HepG2 (cell line): ENCODE measurements around the gene CTSZ. TPM values are rescaled to one million over a fixed set of nuclear protein-coding genes. Genes with fewer than 3 reads are reported as not detected.

ENCODE experiments used
- FOXO1 ChIP-seq: sonication (generic); formaldehyde crosslinking; IDR thresholded peaks from 2 replicates; pipeline ENCODE4 v1.4.0; 2020; ENCODE audit warnings: missing genetic modification reagents
- FOXP4 ChIP-seq: sonication (generic); formaldehyde crosslinking; IDR thresholded peaks from 2 replicates; pipeline ENCODE4 v1.4.0; 2020; ENCODE audit warnings: missing genetic modification reagents
- HDAC6 ChIP-seq: fragments of 200-600 bp; sonication (generic); IDR thresholded peaks from 2 replicates; pipeline ENCODE4 v1.7.0; 2017; ENCODE audit warnings: mild to moderate bottlenecking, antibody characterized with exemption, low read length, low read depth
- JUND ChIP-seq: sonication (generic); formaldehyde crosslinking; IDR thresholded peaks from 2 replicates; pipeline ENCODE4 v1.8.0; 2022; ENCODE audit warnings: mild to moderate bottlenecking, missing genetic modification reagents
- MBD4 ChIP-seq: IDR thresholded peaks from 2 replicates; pipeline ENCODE4 v1.6.1; 2012; ENCODE audit warnings: low read length, inconsistent platforms, borderline replicate concordance
- TOE1 ChIP-seq: sonication (generic); formaldehyde crosslinking; IDR thresholded peaks from 2 replicates; pipeline ENCODE4 v1.4.0; 2020; ENCODE audit warnings: mild to moderate bottlenecking, missing genetic modification reagents
- ZNF143 ChIP-seq: sonication (generic); formaldehyde crosslinking; IDR thresholded peaks from 2 replicates; pipeline ENCODE4 v1.4.0; 2020; ENCODE audit warnings: missing genetic modification reagents
- ZNF274 ChIP-seq: sonication (generic); formaldehyde crosslinking; IDR thresholded peaks from 2 replicates; pipeline ENCODE4 v1.5.1; 2020; ENCODE audit warnings: mild to moderate bottlenecking, missing genetic modification reagents
- ZNF350 ChIP-seq: sonication (generic); formaldehyde crosslinking; IDR thresholded peaks from 2 replicates; pipeline ENCODE4 v1.4.0; 2020; ENCODE audit warnings: mild to moderate bottlenecking, low read depth, missing genetic modification reagents, borderline replicate concordance
- ZNF563 ChIP-seq: sonication (generic); formaldehyde crosslinking; IDR thresholded peaks from 2 replicates; pipeline ENCODE4 v1.8.0; 2022; ENCODE audit warnings: mild to moderate bottlenecking, moderate library complexity, missing genetic modification reagents
- ZNF672 ChIP-seq: sonication (generic); formaldehyde crosslinking; IDR thresholded peaks from 2 replicates; pipeline ENCODE4 v1.8.1; 2022; ENCODE audit warnings: missing genetic modification reagents
- ZNF678 ChIP-seq: sonication (generic); formaldehyde crosslinking; IDR thresholded peaks from 2 replicates; pipeline ENCODE4 v1.4.0; 2020; ENCODE audit warnings: mild to moderate bottlenecking, missing genetic modification reagents
- ZNF841 ChIP-seq: sonication (generic); formaldehyde crosslinking; IDR thresholded peaks from 2 replicates; pipeline ENCODE4 v1.8.1; 2023; ENCODE audit warnings: missing genetic modification reagents, borderline replicate concordance
- polyA plus RNA-seq, 8 experiments: library from polyadenylated mRNA; depleted of rRNA in 3 of 8; stranded (reverse) in 7 of 8; unstranded in 1 of 8; fragments of >200 nt; fragmentation: Illumina TruSeq in 4 of 8; extraction: Trizol in 4 of 8; gene quantifications; 2 replicates each; pipeline versions ENCODE4 v1.2.1 to v1.2.3, GENCODE V29; 2011 to 2016; ENCODE audit warnings: low read depth in 4 of 8, missing spikeins in 1 of 8, mixed read lengths in 1 of 8; ENCODE audit not compliant: insufficient read depth in 1 of 8
- total RNA-seq, 5 experiments: library from RNA; depleted of rRNA; stranded (reverse); fragments of >200 nt; fragmentation: Illumina TruSeq; extraction: Trizol; gene quantifications; 2 replicates each; pipeline ENCODE4 v1.2.3, GENCODE V29; 2016; ENCODE audit warnings: low read depth in 1 of 5
- TF ChIP-seq, protein P1 (sequence below): IDR thresholded peaks from 2 replicates; pipeline ENCODE4 v1.6.1; 2016; ENCODE audit warnings: missing compliant biosample characterization, missing genetic modification reagents, borderline replicate concordance
- TF ChIP-seq, protein P2 (sequence below), 2 experiments: fragments of 450-650 bp in 1 of 2; sonication (generic) in 1 of 2; formaldehyde crosslinking in 1 of 2; IDR thresholded peaks; 2 replicates each; pipeline versions ENCODE4 v1.6.1 to v1.8.0; 2016 to 2022; ENCODE audit warnings: antibody characterized with exemption in 1 of 2, mild to moderate bottlenecking in 1 of 2, missing genetic modification reagents in 1 of 2

CTSZ gene
- total and polyA plus RNA-seq, 2 of the 13 experiments (the other 11 are each of a cell fraction or from before 2014, with no cell fraction given) = 0.33 TPM; not detected in 1

DNA sequence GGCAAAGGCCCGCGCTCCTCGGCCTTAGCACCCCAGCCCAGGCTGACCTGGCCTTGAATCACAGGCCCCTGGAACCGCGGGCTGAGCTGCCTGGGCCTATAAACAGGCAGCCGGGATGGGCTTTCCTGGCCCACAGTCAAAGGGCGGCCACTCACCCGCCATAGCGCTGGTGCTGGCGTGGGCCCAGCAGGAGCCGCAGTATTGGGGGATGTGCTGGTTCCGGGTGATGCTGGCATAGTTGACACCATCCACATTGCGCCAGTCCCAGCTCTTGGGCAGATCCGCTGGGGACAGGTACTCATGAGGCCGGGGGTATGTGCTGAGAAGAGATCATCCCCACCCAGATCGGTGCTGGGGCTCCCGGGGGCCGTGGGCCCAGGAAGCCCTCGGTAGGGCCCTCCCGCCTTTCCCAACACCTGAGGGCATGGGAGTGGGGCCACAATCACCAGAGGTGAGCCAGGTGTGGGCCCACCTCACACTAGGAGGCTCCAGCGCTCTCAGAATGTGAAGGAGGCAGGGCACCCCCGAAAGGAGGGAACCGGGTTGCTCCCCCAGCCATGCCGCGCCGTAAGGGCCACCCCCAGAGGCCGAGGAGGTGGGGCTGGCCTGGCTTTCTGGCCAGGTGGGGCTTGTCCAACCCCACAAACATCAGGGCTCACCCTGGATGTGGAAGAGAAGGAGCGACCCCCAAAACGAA lies 739 bp downstream of the CTSZ start (continued):
- TF ChIP-seq MBD4 (no peak), HDAC6 (no peak), ZNF350 (CRISPR knock-in tag) (no peak), ZNF143 (no peak), FOXO1 (CRISPR knock-in tag) (no peak; the same call in 1 of the 2 replicates), JUND (0 out of 2 replicates have a peak, but pooled peaks have one; percentile 13), ZNF841 (no peak), ZNF274 (CRISPR knock-in tag) (no peak), ZNF678 (CRISPR knock-in tag) (no peak), ZNF672 (CRISPR knock-in tag) (no peak), TOE1 (CRISPR knock-in tag) (no peak), FOXP4 (CRISPR knock-in tag) (peak; percentile 36; the same call in 1 of the 2 replicates), ZNF563 (CRISPR knock-in tag) (no peak)
- TF ChIP-seq, protein P1, sequence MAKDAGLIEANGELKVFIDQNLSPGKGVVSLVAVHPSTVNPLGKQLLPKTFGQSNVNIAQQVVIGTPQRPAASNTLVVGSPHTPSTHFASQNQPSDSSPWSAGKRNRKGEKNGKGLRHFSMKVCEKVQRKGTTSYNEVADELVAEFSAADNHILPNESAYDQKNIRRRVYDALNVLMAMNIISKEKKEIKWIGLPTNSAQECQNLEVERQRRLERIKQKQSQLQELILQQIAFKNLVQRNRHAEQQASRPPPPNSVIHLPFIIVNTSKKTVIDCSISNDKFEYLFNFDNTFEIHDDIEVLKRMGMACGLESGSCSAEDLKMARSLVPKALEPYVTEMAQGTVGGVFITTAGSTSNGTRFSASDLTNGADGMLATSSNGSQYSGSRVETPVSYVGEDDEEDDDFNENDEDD (CRISPR knock-in tag) = 0 out of 2 replicates have a peak, but pooled peaks have one; percentile 19
- TF ChIP-seq, protein P2, sequence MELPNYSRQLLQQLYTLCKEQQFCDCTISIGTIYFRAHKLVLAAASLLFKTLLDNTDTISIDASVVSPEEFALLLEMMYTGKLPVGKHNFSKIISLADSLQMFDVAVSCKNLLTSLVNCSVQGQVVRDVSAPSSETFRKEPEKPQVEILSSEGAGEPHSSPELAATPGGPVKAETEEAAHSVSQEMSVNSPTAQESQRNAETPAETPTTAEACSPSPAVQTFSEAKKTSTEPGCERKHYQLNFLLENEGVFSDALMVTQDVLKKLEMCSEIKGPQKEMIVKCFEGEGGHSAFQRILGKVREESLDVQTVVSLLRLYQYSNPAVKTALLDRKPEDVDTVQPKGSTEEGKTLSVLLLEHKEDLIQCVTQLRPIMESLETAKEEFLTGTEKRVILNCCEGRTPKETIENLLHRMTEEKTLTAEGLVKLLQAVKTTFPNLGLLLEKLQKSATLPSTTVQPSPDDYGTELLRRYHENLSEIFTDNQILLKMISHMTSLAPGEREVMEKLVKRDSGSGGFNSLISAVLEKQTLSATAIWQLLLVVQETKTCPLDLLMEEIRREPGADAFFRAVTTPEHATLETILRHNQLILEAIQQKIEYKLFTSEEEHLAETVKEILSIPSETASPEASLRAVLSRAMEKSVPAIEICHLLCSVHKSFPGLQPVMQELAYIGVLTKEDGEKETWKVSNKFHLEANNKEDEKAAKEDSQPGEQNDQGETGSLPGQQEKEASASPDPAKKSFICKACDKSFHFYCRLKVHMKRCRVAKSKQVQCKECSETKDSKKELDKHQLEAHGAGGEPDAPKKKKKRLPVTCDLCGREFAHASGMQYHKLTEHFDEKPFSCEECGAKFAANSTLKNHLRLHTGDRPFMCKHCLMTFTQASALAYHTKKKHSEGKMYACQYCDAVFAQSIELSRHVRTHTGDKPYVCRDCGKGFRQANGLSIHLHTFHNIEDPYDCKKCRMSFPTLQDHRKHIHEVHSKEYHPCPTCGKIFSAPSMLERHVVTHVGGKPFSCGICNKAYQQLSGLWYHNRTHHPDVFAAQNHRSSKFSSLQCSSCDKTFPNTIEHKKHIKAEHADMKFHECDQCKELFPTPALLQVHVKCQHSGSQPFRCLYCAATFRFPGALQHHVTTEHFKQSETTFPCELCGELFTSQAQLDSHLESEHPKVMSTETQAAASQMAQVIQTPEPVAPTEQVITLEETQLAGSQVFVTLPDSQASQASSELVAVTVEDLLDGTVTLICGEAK (IDR thresholded peaks at IDR 0.05) = no peak
- TF ChIP-seq, protein P2 (CRISPR knock-in tag; IDR thresholded peaks at IDR 0.05) = no peak; the same call in 1 of the 2 replicates
